MCF 10A (cell line): Measurements from ENCODE around the gene PCSK5. TPM values are rescaled to one million over a fixed set of nuclear protein-coding genes. Genes with fewer than 3 reads are reported as not detected.

Experiments used
- BruUV-seq: library from RNA; stranded (reverse); fragments of 400-500 nt; replicated peaks from 2 replicates; lab custom pipeline; 2021; lab: Mats Ljungman, UMichigan
- CTCF ChIA-PET: fragments of 300-600 bp; sonication (Branson Sonifier 250); formaldehyde crosslinking; extraction: SDS; loops from one replicate; lab custom pipeline; 2021; ENCODE audit warnings: antibody characterized with exemption, inconsistent platforms; lab: Yijun Ruan, JAX
- POLR2A ChIA-PET: fragments of 300-600, 350-650 bp; sonication (Branson Sonifier 250); formaldehyde crosslinking; extraction: SDS; loops from one replicate; lab custom pipeline; 2020; ENCODE audit warnings: antibody characterized with exemption, inconsistent platforms; lab: Yijun Ruan, JAX
- DNase-seq: peaks from one replicate; pipeline ENCODE4 v3.0.0-alpha.2; 2018; ENCODE audit not compliant: unreplicated experiment
- H3K27ac Mint-ChIP-seq: one replicate; pipeline ENCODE4 v1.8.0; 2022; ENCODE audit warnings: mild to moderate bottlenecking, low read depth, mixed read lengths; ENCODE audit not compliant: unreplicated experiment
- H3K27me3 Mint-ChIP-seq: one replicate; pipeline ENCODE4 v1.8.0; 2022; ENCODE audit warnings: mixed read lengths; ENCODE audit not compliant: insufficient read depth, unreplicated experiment
- H3K36me3 Mint-ChIP-seq: one replicate; pipeline ENCODE4 v1.8.0; 2022; ENCODE audit warnings: mild to moderate bottlenecking, moderate library complexity, mixed read lengths; ENCODE audit not compliant: insufficient read depth, unreplicated experiment
- H3K4me1 Mint-ChIP-seq: one replicate; pipeline ENCODE4 v1.8.0; 2022; ENCODE audit warnings: mixed read lengths; ENCODE audit not compliant: insufficient read depth, unreplicated experiment
- H3K4me3 Mint-ChIP-seq: one replicate; pipeline ENCODE4 v1.8.0; 2022; ENCODE audit warnings: mild to moderate bottlenecking, moderate library complexity, mixed read lengths; ENCODE audit not compliant: unreplicated experiment
- H3K9me3 Mint-ChIP-seq: one replicate; pipeline ENCODE4 v1.8.0; 2022; ENCODE audit warnings: mixed read lengths; ENCODE audit not compliant: unreplicated experiment
- CTCF ChIP-seq: fragments of 200-600 bp; IDR thresholded peaks from one replicate; pipeline ENCODE4 v1.8.0; 2022; ENCODE audit warnings: antibody characterized with exemption, mild to moderate bottlenecking; ENCODE audit not compliant: unreplicated experiment
- intact Hi-C: fragments of 100-400 bp; cut with micrococcal nuclease; formaldehyde crosslinking; loops from 2 replicates; pipeline ENCODE4 v1.14.1; 2022
- total RNA-seq: library from RNA; stranded (reverse); gene quantifications from 2 replicates; pipeline ENCODE4 v1.2.3, GENCODE V29; 2022

PCSK5 gene
- total RNA-seq, 1 experiment from 2014 or later, result not detected

- POLR2A ChIA-PET, result no interaction called here
- no peaks in the 10 kb centered on the region for H3K36me3 Mint-ChIP-seq
- no peaks in the 10 kb centered on the region for H3K9me3 Mint-ChIP-seq
- BruUV-seq, result no TSS peak
- no peaks in the 10 kb centered on the region for H3K4me1 Mint-ChIP-seq
- H3K27me3 Mint-ChIP-seq, result no peaks in the 10 kb centered on the region
- no peak overlapping the region for H3K27ac Mint-ChIP-seq
- no peak overlapping the region for H3K4me3 Mint-ChIP-seq
- no peak for DNase-seq
- TF ChIP-seq CTCF, result no peak
- intact Hi-C loops, result no loop called here
- CTCF ChIA-PET, result interaction anchor here (0.7 to 6.4 kb wide), 7 partner anchors 9 to 1028 kb away, joined by 3 to 57 read pairs (median 3); no protein-coding TSS in a partner anchor
These were observed 403.8 kb downstream of the PCSK5 start for GRCh38 chr9:76294301-76294700.

GRCh38 chr9:76296561-76297310, 406.3 kb downstream of the PCSK5 start:
- Mint-ChIP-seq H3K27me3 (no peaks in the 10 kb centered on the region), H3K27ac (no peak overlapping the region), H3K4me3 (no peak overlapping the region), H3K9me3 (no peaks in the 10 kb centered on the region), H3K36me3 (no peaks in the 10 kb centered on the region), H3K4me1 (no peaks in the 10 kb centered on the region)
- CTCF ChIA-PET, result interaction anchor here (1.9 kb wide), 1 partner anchor 430 kb away, joined by 8 read pairs; no protein-coding TSS in a partner anchor
- intact Hi-C loops, result no loop called here
- BruUV-seq, result no TSS peak
- TF ChIP-seq CTCF, result no peak
- no peak for DNase-seq
- POLR2A ChIA-PET, result no interaction called here

GRCh38 chr9:76297721-76298239, 407.3 kb downstream of the PCSK5 start:
- Mint-ChIP-seq H3K9me3 (no peaks in the 10 kb centered on the region), H3K4me1 (no peaks in the 10 kb centered on the region), H3K4me3 (no peak overlapping the region), H3K36me3 (no peaks in the 10 kb centered on the region), H3K27me3 (no peaks in the 10 kb centered on the region), H3K27ac (no peak overlapping the region)
- no peak for TF ChIP-seq CTCF
- BruUV-seq, result no TSS peak
- DNase-seq, result no peak
- POLR2A ChIA-PET, result no interaction called here
- CTCF ChIA-PET, result interaction anchor here (0.5 to 1.9 kb wide), 8 partner anchors 9 to 1032 kb away, joined by 3 to 9 read pairs (median 4); no protein-coding TSS in a partner anchor
- intact Hi-C loops, result no loop called here

GRCh38 chr9:76298521-76299144, 408.2 kb downstream of the PCSK5 start:
- POLR2A ChIA-PET, result interaction anchor here (0.6 to 0.7 kb wide), 2 partner anchors 1221 to 1525 kb away, joined by 3 to 4 read pairs; no protein-coding TSS in a partner anchor
- intact Hi-C loops, result no loop called here
- DNase-seq, result peak; percentile 39

More at GRCh38 chr9:76298521-76299144, 408.2 kb downstream of the PCSK5 start:
- no peaks in the 10 kb centered on the region for H3K27me3 Mint-ChIP-seq
- no peaks in the 10 kb centered on the region for H3K9me3 Mint-ChIP-seq
- H3K36me3 Mint-ChIP-seq, result no peaks in the 10 kb centered on the region
- no peaks in the 10 kb centered on the region for H3K4me1 Mint-ChIP-seq
- H3K27ac Mint-ChIP-seq, result no peak overlapping the region
- no peak overlapping the region for H3K4me3 Mint-ChIP-seq
- no TSS peak for BruUV-seq
- CTCF ChIA-PET, result interaction anchor here (0.6 to 1.9 kb wide), 11 partner anchors 9 to 1033 kb away, joined by 3 to 9 read pairs (median 4); no protein-coding TSS in a partner anchor
- no peak for TF ChIP-seq CTCF
